Transverse colon (tissue), 4 donors: ENCODE results near the gene ZNF81. TPM values are rescaled to one million over a fixed set of nuclear protein-coding genes. Genes with fewer than 3 reads are reported as not detected.

Experiments used
- DNase-seq: peaks from one replicate; pipeline ENCODE4 v3.0.0-alpha.2; 2019
- H3K27ac ChIP-seq, 4 donors: fragments of 200-600 bp; sonication (generic); 2 replicates each; pipeline ENCODE4 v1.5.1; 2016 to 2018; ENCODE audit warnings: inconsistent platforms in 4 of 4
- H3K27me3 ChIP-seq: fragments of 200-600 bp; sonication (generic); 2 replicates; pipeline ENCODE4 v1.5.1; 2017; ENCODE audit warnings: inconsistent platforms
- H3K36me3 ChIP-seq, 4 donors: fragments of 200-600 bp; sonication (generic); 2 replicates each; pipeline ENCODE4 v1.5.1; 2017 to 2019; ENCODE audit warnings: inconsistent platforms in 4 of 4
- H3K4me1 ChIP-seq, 4 donors: fragments of 200-600 bp; sonication (generic); 2 replicates each; pipeline ENCODE4 v1.5.1; 2017 to 2020; ENCODE audit warnings: inconsistent platforms in 4 of 4
- H3K4me3 ChIP-seq, 4 donors: fragments of 200-600 bp; sonication (generic); 1 replicate in 1 of 4; 2 replicates in 3 of 4; pipeline versions ENCODE4 v1.5.1 to v1.6.1; 2017 to 2019; ENCODE audit warnings: inconsistent platforms in 4 of 4
- H3K9me3 ChIP-seq, 2 donors: fragments of 200-600 bp; sonication (generic); 2 replicates each; pipeline ENCODE4 v1.5.1; 2017 to 2019; ENCODE audit warnings: inconsistent platforms in 2 of 2
- CTCF ChIP-seq, 5 experiments: fragments of 200-600 bp in 3 of 5; fragments of 450-650 bp in 2 of 5; sonication (generic) in 3 of 5; IDR thresholded peaks; 1 replicate in 2 of 5; 2 replicates in 3 of 5; pipeline ENCODE4 v1.5.1; 2016 to 2017; ENCODE audit warnings: antibody characterized with exemption in 5 of 5, inconsistent platforms in 3 of 5, mild to moderate bottlenecking in 2 of 5, moderate library complexity in 1 of 5
- EP300 ChIP-seq: sonication (generic); formaldehyde crosslinking; IDR thresholded peaks from one replicate; pipeline ENCODE4 v1.6.1; 2017; ENCODE audit warnings: antibody characterized with exemption, low read depth
- POLR2A ChIP-seq: fragments of 450-650 bp; IDR thresholded peaks from one replicate; pipeline ENCODE4 v1.6.1; 2016; ENCODE audit warnings: antibody characterized with exemption, mild to moderate bottlenecking, moderate library complexity
- POLR2AphosphoS5 ChIP-seq, 3 donors: sonication (generic); formaldehyde crosslinking; IDR thresholded peaks; one replicate each; pipeline ENCODE4 v1.6.1; 2016; ENCODE audit warnings: antibody characterized with exemption in 3 of 3
- WGBS, 2 donors: methylation state at CpG; one replicate each; pipeline ENCODE4 v1.1.5; 2018; ENCODE audit warnings: low coverage in 1 of 2; 5-methylcytosine and 5-hydroxymethylcytosine counted together
- in situ Hi-C, 4 donors: fragments of 200-750 bp; cut with MboI; loops; one replicate each; pipeline versions ENCODE4 v1.15.0 to v1.15.1; 2017; ENCODE audit warnings: low sequenced_read_pairs in 3 of 4, low pct_ligation_motif_present in 1 of 4, low pct_unique_long_range_greater_than_20kb in 1 of 4
- intact Hi-C: fragments of 100-400 bp; cut with DNase I; formaldehyde crosslinking; loops from one replicate; pipeline ENCODE4 v1.15.1; 2023; ENCODE audit warnings: low total_unique reads
- total RNA-seq, 4 donors: library from RNA; depleted of rRNA; stranded (reverse); fragments of >200 nt; gene quantifications; one replicate each; pipeline ENCODE4 v1.1.0, GENCODE V29; 2016

The ZNF81 gene
- total RNA-seq = 10 to 100 TPM in 1 of 4 donors, 1 to 10 TPM in 3; 7.8 to 11.6 (median 8.7) TPM

GRCh38 chrX:47836164-47837072 is at the start of gene ZNF81:
Gene ZNF81, plus strand, starts transcription at chrX:47836902. Its CDS starts 9,366 bp downstream, at chrX:47846268.
- intact Hi-C loops = no loop called here
- whole genome bisulfite sequencing, 2 donors = 40 to 45% methylated on average over 1 to 41 of the region's 41 CpGs
- in situ Hi-C loops = loop anchor here in 2 of 4 donors (10.0 to 25.0 kb wide), 2 partner anchors 188 to 201 kb away; no protein-coding TSS in a partner anchor

GRCh38 chrX:47796433-47796906 is 40.2 kb upstream of the ZNF81 start:
- Histone ChIP-seq H3K27ac (no peak overlapping the region), H3K4me3 (no peak overlapping the region), H3K36me3 (no peaks in the 10 kb centered on the region), H3K9me3 (no peaks in the 10 kb centered on the region), H3K4me1 (no peaks in the 10 kb centered on the region), H3K27me3 (no peaks in the 10 kb centered on the region)
- no peak for TF ChIP-seq EP300
- TF ChIP-seq POLR2A = no peak
- TF ChIP-seq CTCF (IDR thresholded peaks at IDR 0.05) = no peak
- no peak for TF ChIP-seq POLR2AphosphoS5 (IDR thresholded peaks at IDR 0.05)
- intact Hi-C loops = no loop called here
- WGBS, 2 donors = 51% methylated on average over 3 of the region's 3 CpGs; no CpG with 5 or more reads in 1 of the 2 donors
- in situ Hi-C loops = no loop called here
- DNase-seq = no peak

More at GRCh38 chrX:47836164-47837072, at the start of gene ZNF81:
- Histone ChIP-seq H3K4me3 (peak within 1 kb of the TSS; percentile 28 to 61 (median 48)), H3K36me3 (no peaks in the 10 kb centered on the region), H3K9me3 (no peaks in the 10 kb centered on the region), H3K27ac (peak within 1 kb of the TSS; percentile 62 to 85 (median 77)), H3K4me1 (peaks cover 0 to 12% (median 0%) of the 10 kb centered on the region in 4 donors), H3K27me3 (no peaks in the 10 kb centered on the region)
- DNase-seq = peak; percentile 96
- TF ChIP-seq CTCF (IDR thresholded peaks at IDR 0.05) (no peak), POLR2AphosphoS5 (IDR thresholded peaks at IDR 0.05) (peak; percentile 47 to 59 (median 49)), EP300 (no peak), POLR2A (peak; percentile 54)

GRCh38 chrX:47797084-47797483 is 39.6 kb upstream of the ZNF81 start:
- TF ChIP-seq POLR2AphosphoS5 (IDR thresholded peaks at IDR 0.05) (no peak), POLR2A (no peak), EP300 (no peak), CTCF (IDR thresholded peaks at IDR 0.05) (no peak)
- in situ Hi-C loops = no loop called here
- Histone ChIP-seq H3K36me3 (no peaks in the 10 kb centered on the region), H3K27ac (no peak overlapping the region), H3K4me3 (no peak overlapping the region), H3K27me3 (no peaks in the 10 kb centered on the region), H3K4me1 (no peaks in the 10 kb centered on the region), H3K9me3 (no peaks in the 10 kb centered on the region)
- no peak for DNase-seq
- intact Hi-C loops = no loop called here
- whole genome bisulfite sequencing, 2 donors = 49 to 57% methylated on average over 1 to 2 of the region's 2 CpGs

GRCh38 chrX:47798861-47799260 is 37.8 kb upstream of the ZNF81 start:
- no peaks in the 10 kb centered on the region for H3K27me3 ChIP-seq
- in situ Hi-C loops = no loop called here
- H3K36me3 ChIP-seq = no peaks in the 10 kb centered on the region
- TF ChIP-seq POLR2AphosphoS5 (IDR thresholded peaks at IDR 0.05) (no peak), EP300 (no peak), CTCF (IDR thresholded peaks at IDR 0.05) (no peak), POLR2A (no peak)
- intact Hi-C loops = no loop called here
- no peak for DNase-seq
- H3K27ac ChIP-seq = no peak overlapping the region
- no peaks in the 10 kb centered on the region for H3K4me1 ChIP-seq
- 93% methylated on average over 2 of the region's 2 CpGs; no CpG with 5 or more reads in 1 of the 2 donors for WGBS, 2 donors
- no peaks in the 10 kb centered on the region for H3K9me3 ChIP-seq
- H3K4me3 ChIP-seq = no peak overlapping the region
